ENCODE data around the gene TARS3.

The TARS3 gene

GRCh38 chr15:101620671-101621070 lies 103.6 kb downstream of the TARS3 start:
- peak; percentile 17 for DNase-seq

- no peak for DNase-seq
Observed at GRCh38 chr15:101619615-101619865, 104.7 kb downstream of the TARS3 start.

DNA sequence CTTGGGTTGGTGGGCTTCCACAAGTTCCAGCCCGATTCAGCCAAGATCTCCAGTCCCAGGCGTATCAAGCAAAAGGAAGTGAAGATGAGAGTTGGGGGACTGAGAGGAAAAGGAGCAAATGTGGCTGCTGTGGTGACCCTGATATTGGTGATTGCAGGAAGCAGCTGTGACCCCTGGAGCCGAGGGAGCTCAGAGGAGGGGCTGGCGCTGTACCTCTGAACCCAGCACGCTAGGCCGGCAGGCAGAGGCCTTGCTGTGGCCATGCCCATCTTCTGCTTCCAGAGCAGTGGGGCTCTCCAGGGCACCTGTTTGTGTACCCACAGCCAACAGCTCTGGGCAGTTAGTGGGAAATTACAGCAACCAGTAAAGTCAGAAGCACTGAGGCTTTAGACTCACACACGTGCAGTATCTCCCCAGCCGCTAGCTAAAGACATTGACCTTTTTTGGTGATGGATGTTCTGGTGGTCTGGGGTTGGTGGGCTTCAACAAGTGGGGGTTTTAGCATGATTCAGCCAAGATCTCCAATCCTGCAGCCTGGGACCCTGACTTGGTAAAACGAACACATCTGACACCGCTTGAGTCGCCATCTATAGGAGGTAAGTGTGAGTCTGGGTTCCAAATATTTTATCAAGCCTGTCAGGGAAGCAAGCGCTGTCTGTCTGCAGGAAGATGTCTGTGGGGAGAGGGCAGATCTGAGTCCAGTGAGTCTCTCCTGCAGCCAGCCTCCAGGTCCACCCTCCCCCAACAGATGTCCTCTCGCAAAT lies 105.2 kb downstream of the TARS3 start:
- no peak for DNase-seq

DNA sequence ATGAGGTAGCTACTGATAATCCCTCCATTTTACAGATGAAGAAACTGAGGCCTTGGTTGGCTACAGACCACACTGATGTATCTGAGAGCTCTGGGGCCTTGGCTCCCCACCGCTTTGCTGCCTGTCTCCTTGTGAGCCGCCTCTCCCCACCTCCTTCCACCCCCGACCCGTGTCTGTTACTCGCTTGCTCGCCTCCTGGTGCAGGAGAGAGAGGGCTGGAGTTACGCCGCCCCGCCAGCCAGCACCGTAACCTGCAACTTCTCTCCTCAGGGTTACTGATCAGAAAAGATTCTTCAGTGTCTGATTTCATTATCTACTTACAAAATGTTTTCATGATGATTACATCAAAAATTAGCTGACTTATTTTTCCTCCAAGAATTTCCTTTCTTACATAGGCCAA lies 106.2 kb downstream of the TARS3 start:
- no peak for DNase-seq

DNA sequence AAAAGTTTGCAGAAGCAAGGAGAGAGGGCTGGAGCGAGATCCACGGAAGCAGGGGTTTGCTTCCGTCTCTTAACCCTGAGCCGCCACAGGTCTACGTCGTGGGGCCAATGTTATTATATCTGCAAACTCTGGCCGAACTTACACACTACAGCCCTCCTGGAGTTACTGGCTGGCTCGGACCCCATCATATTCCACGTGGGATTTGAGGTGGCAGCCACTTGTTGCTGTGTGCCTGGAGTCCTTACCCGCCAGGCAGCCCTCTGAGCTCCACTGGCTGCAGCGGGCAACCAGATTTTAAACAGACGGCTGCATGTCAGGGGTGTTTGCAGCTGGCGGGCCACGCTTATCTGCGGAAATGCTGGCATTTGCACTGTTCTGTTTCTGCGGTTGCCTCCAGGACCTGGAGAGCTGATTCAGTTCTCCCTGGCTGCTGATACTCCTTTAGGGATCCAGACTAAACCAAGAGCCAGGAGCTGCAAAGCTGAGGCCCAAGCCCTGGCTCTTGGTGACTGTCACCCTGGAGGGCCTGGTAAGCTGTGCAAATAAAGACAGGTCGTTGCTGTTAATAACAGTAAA lies 106.8 kb downstream of the TARS3 start:
- no peak for DNase-seq

DNA sequence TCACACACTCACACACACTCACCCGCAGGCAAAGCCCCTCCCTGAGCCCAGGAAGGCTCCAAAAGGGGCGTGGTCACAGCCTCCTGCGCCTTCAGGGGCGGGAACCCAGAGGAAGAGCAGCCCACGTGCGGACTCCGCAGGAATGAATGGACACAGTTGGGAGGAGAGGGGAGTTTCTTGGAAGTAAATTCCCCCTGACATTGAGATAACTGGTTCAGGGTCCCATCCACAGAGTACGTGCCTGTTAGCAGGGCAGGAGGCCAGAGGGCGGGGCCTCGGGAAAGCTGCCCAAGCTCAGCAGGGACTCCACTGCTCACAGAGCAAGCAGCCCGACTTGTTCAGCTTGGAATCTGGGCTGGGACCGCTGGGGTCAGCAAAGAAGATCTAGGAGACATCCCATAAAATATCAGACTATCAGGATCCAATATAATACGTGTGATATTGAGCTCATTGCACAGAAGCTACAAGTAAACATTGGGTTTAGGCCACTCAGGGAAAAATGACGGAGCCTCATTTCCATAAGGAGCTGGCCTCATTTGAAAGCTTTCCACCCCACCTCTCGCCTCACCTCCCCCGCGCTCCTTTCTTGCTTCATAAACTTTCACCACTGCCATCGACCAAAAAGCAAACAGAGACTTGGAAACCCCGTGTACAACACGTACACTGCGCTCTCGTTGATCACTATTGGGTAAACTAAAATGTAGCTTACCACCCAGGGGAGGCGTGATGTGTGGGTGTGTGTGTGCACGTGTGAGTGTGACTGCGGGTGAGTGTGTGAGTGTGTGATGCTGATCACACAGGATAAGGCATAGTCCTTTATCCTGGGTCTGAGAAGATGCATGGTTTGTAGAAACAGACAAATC lies 108.1 kb downstream of the TARS3 start:
- peak; percentile 82 for DNase-seq

GRCh38 chr15:101615414-101615985 lies 108.8 kb downstream of the TARS3 start:
- peak; percentile 46 for DNase-seq

- DNase-seq = peak; percentile 14
Observed at GRCh38 chr15:101614761-101615160, 109.5 kb downstream of the TARS3 start.

DNA sequence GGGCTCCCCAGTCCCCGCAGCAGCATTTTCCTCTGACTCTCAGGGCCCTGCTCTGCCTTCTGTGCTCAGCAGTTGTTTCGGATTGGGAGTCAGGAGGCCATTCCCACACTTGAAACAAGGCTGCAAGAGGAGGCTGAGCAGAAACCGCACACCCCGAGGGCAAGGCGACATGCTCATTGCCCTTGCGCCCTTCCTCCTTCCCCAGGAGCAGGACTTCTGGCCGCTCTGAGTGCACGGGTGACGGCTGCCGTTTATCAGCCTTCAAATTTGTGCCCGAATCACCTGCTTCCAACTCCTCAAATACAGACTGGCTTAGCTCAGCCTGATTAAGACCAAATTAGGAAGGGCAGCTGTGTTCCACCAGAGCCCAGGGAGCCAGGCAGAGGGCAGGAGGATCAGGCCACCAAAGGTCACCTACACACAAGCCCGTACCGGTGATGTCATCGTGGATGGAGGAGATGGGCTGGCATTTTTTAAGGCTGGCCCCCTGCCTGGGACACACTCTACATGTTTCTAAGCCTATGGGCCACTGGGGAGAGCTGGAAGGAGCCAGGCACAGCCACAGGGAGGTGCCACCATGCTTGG lies 110.2 kb downstream of the TARS3 start:
- DNase-seq = no peak

DNA sequence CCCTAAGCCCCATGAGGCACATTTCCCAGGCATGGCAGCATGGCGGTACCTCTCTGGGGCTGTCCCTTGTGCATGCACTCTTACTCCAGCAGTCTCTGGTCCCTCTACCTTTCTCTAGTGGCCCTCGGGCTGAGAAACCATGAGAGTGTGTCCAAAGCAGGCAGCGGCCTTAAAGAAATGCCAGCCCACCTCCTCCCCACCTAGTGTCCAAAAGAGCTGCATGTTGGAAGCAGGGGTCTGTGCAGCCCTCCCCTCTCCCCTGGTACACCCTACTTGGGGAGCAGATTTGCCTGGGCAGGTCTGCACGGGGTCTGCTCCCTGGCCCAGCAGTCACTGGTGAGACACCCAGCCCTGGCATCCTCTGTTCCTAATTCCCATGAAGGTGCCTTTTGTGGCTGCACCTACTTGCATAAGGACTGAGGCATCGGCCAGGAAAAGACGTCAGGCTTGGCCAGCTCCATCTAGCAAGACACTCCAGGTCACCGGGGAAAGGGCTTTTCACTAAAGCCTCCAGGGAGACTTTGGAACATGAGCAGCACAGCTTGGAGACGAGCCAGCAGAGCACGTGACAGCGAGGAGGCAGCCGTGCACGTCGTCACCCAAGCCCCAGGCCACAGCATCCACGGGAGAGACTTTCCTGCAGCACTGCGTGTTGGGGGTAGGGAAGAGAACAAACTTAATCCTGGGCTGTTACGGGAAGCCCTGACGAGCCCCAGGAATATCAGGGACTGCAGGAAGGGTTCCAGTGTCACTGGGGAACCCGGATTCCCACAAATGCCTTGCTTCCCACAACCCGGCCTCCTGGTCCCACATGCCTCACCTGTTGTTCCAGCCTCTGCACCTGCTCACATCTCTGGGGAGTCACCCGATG lies 110.9 kb downstream of the TARS3 start:
- peak; percentile 21 for DNase-seq

DNA sequence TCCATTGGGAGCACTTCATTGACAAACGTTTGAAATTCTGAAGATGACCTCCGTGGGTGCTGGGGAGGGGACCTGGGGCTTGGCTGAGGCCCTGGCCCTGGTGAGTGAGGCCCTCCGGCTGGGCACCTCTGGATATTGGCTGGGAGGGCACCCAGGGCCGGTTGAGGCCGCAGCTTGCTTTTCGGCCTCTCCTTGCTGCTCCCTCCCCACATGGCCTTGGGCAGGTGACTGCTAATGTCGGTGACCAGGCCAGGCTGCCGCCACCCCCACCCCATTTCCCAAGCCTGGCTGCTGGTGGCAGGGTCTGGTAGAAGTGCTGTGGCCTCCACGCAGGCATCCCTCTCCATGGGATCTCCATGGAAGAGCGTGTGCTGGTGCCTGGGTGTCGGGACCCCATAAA lies 111.6 kb downstream of the TARS3 start:
- DNase-seq = no peak

DNA sequence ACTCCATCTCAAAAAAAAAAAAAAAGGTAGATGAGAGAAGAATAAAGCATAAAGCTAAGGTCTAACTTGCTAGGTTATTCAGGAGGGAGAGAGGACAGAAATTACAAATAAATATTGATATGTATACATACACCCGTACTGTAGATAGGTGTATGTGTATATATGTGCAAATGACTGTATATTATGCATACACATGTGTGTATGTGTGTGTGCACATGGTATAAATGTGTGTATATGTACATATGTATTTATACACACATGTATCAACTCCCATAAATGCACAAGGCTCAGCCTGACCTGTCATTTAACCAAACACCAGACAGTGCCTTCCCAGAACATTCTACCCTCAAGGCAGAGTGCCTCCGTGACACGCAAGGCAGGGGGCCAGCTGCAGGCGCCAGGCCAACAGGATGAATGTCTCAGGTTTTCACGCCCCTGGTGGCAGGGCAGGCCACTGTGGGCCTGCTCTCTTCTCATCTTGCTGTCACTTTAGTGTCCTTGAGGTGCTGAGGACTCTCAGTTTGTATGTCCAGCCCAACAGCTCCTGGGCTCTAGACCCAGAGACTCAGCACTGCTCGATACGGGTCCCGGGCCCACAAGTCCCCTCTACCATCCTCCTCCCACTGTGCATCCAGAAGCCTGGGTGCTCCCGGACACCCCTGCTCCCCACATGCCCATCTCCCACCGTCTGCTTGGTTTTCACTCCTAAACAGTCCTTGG lies 112.5 kb downstream of the TARS3 start:
- no peak for DNase-seq

DNA sequence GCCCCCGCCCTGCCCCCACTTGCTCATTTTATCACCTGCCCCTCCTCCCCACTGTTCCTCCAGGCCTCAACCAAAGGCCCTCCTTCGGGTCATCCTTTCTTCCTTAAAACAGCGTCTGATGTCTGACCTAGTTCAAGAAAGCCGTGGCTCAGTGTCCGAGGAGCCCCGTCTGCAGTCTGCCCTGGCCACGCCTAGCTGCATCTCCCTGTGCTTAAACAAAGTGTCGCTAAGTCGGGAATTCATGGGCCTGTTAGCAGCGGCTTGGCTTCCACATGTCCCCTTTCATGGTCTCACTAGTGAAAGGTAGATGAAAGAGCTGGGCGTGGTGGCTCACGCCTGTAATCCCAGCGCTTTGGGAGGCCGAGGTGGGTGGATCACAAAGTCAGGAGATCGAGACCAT lies 113.3 kb downstream of the TARS3 start:
- DNase-seq = no peak

GRCh38 chr15:101610611-101611000 lies 113.7 kb downstream of the TARS3 start:
- no peak for DNase-seq

- no peak for DNase-seq
Observed at GRCh38 chr15:101609742-101610610, 114.3 kb downstream of the TARS3 start.

DNA sequence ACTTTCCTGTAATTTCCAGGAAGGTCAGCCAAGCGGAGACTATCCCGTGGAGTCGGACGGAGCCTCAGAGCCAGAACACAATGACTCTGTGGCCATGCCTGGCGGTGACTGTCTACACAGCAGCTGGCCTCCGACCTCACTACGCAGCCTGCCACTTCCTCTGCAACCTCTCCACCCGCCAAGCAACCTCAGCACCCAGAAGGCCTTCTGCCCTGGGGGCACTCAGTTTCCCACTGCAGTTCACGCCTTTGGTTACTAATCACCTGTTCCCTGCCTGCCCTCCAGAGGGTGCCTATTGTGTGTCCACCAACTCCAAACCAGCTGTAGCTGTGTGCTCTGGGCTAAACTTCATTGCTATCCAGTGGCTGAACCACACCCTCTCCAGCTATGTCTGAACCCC lies 116.1 kb downstream of the TARS3 start:
- DNase-seq = no peak

DNA sequence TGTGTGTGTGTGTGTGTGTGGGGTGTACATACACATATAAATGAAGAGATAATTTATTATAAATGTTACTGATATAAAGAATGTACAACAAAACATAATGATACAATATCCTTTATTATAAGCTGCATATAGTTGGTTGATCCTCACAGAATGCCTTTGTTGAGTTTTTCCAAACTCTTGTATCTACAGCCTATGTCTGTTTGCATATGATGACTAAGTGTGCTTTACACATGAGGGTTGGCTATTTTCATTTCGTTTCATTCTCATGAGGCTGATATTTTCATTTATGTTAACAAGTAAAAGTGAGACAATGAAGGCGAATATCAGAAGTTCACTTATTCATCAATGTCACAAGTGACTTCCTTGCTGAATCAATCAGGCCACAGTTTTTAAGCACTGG lies 117.2 kb downstream of the TARS3 start:
- DNase-seq = no peak

GRCh38 chr15:101604124-101604874 lies 120.0 kb downstream of the TARS3 start:
- no peak for DNase-seq

Measured in fibroblast of skin of abdomen (primary cell).